Vagina (tissue), 2 donors: ENCODE data around the gene COL5A1. TPM values are rescaled to one million over a fixed set of nuclear protein-coding genes. Genes with fewer than 3 reads are reported as not detected.

Experiments
- DNase-seq, 2 donors: peaks; one replicate each; pipeline ENCODE4 v3.0.0-alpha.2; 2017; ENCODE audit errors: extremely low spot score in 2 of 2
- H3K27ac ChIP-seq: fragments of 200-600 bp; sonication (generic); one replicate; pipeline ENCODE4 v1.5.1; 2019
- H3K27me3 ChIP-seq: fragments of 200-600 bp; sonication (generic); one replicate; pipeline ENCODE4 v1.5.1; 2019
- H3K36me3 ChIP-seq, 2 donors: fragments of 200-600 bp; sonication (generic); one replicate each; pipeline ENCODE4 v1.5.1; 2017 to 2019
- H3K4me1 ChIP-seq: fragments of 200-600 bp; sonication (generic); one replicate; pipeline ENCODE4 v1.5.1; 2019
- H3K4me3 ChIP-seq, 2 donors: fragments of 200-600 bp; sonication (generic); 1 replicate in 1 of 2; 2 replicates in 1 of 2; pipeline ENCODE4 v1.5.1; 2016 to 2019
- H3K9me3 ChIP-seq: fragments of 200-600 bp; sonication (generic); one replicate; pipeline ENCODE4 v1.5.1; 2019
- CTCF ChIP-seq, 3 experiments: fragments of 450-650 bp in 2 of 3; fragments of 200-600 bp in 1 of 3; sonication (generic) in 1 of 3; IDR thresholded peaks; one replicate each; pipeline ENCODE4 v1.5.1; 2017 to 2019; ENCODE audit warnings: antibody characterized with exemption in 3 of 3, mild to moderate bottlenecking in 2 of 3, moderate library complexity in 2 of 3
- POLR2A ChIP-seq, 2 donors: fragments of 450-650 bp; IDR thresholded peaks; one replicate each; pipeline ENCODE4 v1.6.1; 2017; ENCODE audit warnings: antibody characterized with exemption in 2 of 2, mild to moderate bottlenecking in 2 of 2, moderate library complexity in 2 of 2
- POLR2AphosphoS5 ChIP-seq, 2 donors: sonication (generic); formaldehyde crosslinking; IDR thresholded peaks; one replicate each; pipeline ENCODE4 v1.9.0; 2017; ENCODE audit warnings: antibody characterized with exemption in 2 of 2, mild to moderate bottlenecking in 2 of 2, low read depth in 1 of 2; ENCODE audit not compliant: insufficient read depth in 1 of 2
- intact Hi-C: fragments of 100-400 bp; cut with DNase I; formaldehyde crosslinking; loops from one replicate; pipeline ENCODE4 v1.15.1; 2023
- total RNA-seq: library from RNA; depleted of rRNA; stranded (reverse); fragments of >200 nt; gene quantifications from one replicate; pipeline ENCODE4 v1.2.3, GENCODE V29; 2016

The COL5A1 gene
- total RNA-seq, 1 donor from 2014 or later: 36.6 TPM

DNA sequence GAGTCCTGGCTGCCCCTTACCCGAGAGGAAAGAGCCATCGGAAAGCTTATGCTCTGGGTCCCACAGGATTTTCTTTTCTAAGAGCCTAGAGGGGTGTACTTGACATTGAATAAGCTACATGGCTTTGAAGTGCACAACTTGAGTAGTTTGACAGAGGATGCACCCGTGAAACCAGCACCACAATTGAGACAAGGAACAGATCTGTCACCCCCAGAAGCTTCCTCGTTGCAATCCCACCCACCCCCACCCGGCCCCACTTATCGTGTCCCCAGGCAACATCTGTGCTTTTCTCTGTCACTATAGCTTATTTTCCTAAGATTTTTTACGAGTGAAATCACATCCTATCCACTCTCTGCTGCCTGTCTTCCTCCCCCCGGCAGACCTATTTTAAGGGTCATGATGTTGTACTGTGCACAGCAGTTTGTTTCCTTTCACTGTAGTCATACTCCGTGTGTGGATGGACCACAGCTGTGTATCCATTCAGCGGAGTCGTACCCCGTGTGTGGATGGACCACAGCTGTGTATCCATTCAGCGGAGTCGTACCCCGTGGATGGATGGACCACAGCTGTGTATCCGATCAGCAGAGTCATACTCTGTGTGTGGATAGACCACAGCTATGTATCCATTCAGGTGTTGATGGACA is 230.2 kb downstream of the COL5A1 start:
- Histone ChIP-seq H3K4me3 (no peak overlapping the region), H3K4me1 (peaks cover 6% of the 10 kb centered on the region), H3K27me3 (no peaks in the 10 kb centered on the region), H3K27ac (no peak overlapping the region), H3K9me3 (no peaks in the 10 kb centered on the region), H3K36me3 (no peaks in the 10 kb centered on the region)
- DNase-seq: no peak
- TF ChIP-seq POLR2A (IDR thresholded peaks at IDR 0.05): no peak
- no peak for TF ChIP-seq POLR2AphosphoS5 (IDR thresholded peaks at IDR 0.05; ENCODE audit: insufficient read depth in 1 of 2, low read depth in 1 of 2)
- TF ChIP-seq CTCF (IDR thresholded peaks at IDR 0.05): no peak
- intact Hi-C loops: no loop called here

DNA sequence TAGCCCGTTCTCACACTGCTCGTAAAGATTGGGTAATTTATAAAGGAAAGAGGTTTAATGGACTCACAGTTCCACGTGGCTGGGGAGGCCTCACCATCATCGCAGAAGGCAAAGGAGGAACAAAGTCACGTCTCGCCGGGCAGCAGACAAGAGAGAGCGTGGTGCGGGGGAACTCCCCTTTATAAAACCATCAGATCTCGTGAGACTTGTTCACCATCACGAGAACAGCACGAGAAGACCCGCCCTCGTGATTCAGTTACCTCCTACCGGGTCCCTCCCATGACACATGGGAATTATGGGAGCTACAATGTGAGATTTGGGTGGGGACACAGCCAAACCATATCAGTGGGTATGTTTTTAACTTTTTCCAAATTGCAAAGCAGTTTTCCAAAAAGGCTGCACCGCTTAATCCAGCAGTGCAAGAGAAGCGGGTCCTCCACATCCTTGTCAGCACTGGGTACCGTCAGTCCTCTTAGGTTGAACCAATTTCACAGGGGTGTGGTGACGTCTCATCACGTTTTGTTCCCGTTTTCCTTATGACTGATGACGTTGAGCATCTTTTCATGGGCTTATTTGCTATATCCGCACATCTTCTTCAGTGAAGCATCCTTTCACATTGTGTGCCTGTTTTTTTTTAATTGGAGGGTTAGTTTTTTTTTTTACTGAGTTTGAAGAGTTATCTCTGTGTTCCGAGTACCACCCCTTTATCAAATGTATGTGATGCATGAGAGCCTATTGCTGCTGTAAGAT is 231.1 kb downstream of the COL5A1 start:
- Histone ChIP-seq H3K4me3 (no peak overlapping the region), H3K9me3 (no peaks in the 10 kb centered on the region), H3K36me3 (no peaks in the 10 kb centered on the region), H3K27me3 (no peaks in the 10 kb centered on the region), H3K4me1 (peaks cover 6% of the 10 kb centered on the region), H3K27ac (no peak overlapping the region)
- DNase-seq: no peak
- intact Hi-C loops: no loop called here
- no peak for TF ChIP-seq CTCF (IDR thresholded peaks at IDR 0.05)
- no peak for TF ChIP-seq POLR2A (IDR thresholded peaks at IDR 0.05)
- no peak for TF ChIP-seq POLR2AphosphoS5 (IDR thresholded peaks at IDR 0.05; ENCODE audit: insufficient read depth in 1 of 2, low read depth in 1 of 2)

- intact Hi-C loops: no loop called here
- no peak overlapping the region for H3K4me3 ChIP-seq
- no peaks in the 10 kb centered on the region for H3K36me3 ChIP-seq
- no peak overlapping the region for H3K27ac ChIP-seq
- H3K27me3 ChIP-seq: no peaks in the 10 kb centered on the region
- TF ChIP-seq CTCF (IDR thresholded peaks at IDR 0.05) (no peak), POLR2AphosphoS5 (IDR thresholded peaks at IDR 0.05; ENCODE audit: insufficient read depth in 1 of 2, low read depth in 1 of 2) (no peak), POLR2A (IDR thresholded peaks at IDR 0.05) (no peak)
- DNase-seq: no peak
- H3K4me1 ChIP-seq: peaks cover 6% of the 10 kb centered on the region
- H3K9me3 ChIP-seq: no peaks in the 10 kb centered on the region
These were observed 233.8 kb downstream of the COL5A1 start for GRCh38 chr9:134875371-134875770.

DNA sequence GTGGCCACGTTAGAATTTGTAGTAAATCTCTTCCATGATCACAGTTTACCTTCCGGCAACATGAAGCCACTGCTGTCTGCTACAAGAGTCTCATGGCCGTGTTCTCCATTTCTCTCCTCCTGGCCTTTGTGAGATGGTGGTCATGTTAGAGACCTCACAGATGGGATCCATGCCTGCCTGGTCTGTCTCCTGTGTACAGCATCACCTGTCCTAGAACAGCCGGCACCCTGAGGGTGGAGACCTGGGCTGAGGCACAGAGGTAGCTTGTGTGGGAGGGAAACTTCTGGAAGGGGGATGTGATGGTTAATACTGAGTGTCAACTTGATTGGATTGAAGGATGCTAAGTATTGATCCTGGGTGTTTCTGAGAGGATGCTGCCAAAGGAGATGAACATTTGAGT is 235.9 kb downstream of the COL5A1 start:
- DNase-seq: no peak
- H3K4me3 ChIP-seq: no peak overlapping the region
- intact Hi-C loops: no loop called here
- no peak overlapping the region for H3K27ac ChIP-seq
- H3K4me1 ChIP-seq: no peaks in the 10 kb centered on the region
- H3K36me3 ChIP-seq: no peaks in the 10 kb centered on the region
- no peaks in the 10 kb centered on the region for H3K27me3 ChIP-seq
- no peak for TF ChIP-seq POLR2A (IDR thresholded peaks at IDR 0.05)
- no peak for TF ChIP-seq POLR2AphosphoS5 (IDR thresholded peaks at IDR 0.05; ENCODE audit: insufficient read depth in 1 of 2, low read depth in 1 of 2)
- no peak for TF ChIP-seq CTCF (IDR thresholded peaks at IDR 0.05)
- no peaks in the 10 kb centered on the region for H3K9me3 ChIP-seq
